GM13977 (cell line): ENCODE data around the gene DAPK1.

ENCODE experiments used
- DNase-seq: peaks from one replicate; pipeline ENCODE4 v3.0.0; 2012; ENCODE audit warnings: low spot score
- in situ Hi-C: fragments of 300-500 bp; cut with MboI; formaldehyde crosslinking; loops from one replicate; pipeline ENCODE4 v1.12.0; 2022; ENCODE audit warnings: low sequenced_read_pairs, low pct_unique_long_range_greater_than_20kb, mixed read lengths, inconsistent platforms; ENCODE audit not compliant: unreplicated experiment
- TF ChIP-seq, protein P1 (sequence below): IDR thresholded peaks from 2 replicates; pipeline ENCODE4 v1.5.1; 2012; ENCODE audit warnings: mild to moderate bottlenecking, control low read depth; ENCODE audit not compliant: insufficient read depth; ENCODE audit errors: extremely low read depth, missing control alignments

Gene DAPK1

DNA sequence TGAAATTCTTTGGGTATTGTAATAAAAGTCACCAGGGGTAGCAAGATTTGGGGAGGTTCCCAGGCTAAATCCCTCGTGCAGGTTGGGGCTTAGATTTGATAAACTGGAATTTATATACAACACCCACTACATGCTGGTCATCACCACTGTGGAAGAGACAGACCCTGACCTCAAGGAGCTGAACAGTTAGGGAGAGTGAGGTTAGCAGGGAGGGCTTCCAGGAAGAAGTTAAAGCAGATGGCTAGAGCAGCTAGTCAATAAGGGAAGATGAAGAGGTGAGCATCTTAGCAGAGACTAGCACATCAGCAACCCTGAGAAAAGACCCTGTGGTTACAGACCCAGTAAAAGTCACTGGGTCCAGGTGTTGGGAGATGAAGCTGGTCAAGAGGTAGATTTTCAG is 234.7 kb downstream of the DAPK1 start:
- DNase-seq, result no peak
- in situ Hi-C loops, result no loop called here
- TF ChIP-seq, protein P1, sequence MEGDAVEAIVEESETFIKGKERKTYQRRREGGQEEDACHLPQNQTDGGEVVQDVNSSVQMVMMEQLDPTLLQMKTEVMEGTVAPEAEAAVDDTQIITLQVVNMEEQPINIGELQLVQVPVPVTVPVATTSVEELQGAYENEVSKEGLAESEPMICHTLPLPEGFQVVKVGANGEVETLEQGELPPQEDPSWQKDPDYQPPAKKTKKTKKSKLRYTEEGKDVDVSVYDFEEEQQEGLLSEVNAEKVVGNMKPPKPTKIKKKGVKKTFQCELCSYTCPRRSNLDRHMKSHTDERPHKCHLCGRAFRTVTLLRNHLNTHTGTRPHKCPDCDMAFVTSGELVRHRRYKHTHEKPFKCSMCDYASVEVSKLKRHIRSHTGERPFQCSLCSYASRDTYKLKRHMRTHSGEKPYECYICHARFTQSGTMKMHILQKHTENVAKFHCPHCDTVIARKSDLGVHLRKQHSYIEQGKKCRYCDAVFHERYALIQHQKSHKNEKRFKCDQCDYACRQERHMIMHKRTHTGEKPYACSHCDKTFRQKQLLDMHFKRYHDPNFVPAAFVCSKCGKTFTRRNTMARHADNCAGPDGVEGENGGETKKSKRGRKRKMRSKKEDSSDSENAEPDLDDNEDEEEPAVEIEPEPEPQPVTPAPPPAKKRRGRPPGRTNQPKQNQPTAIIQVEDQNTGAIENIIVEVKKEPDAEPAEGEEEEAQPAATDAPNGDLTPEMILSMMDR, result no peak

DNA sequence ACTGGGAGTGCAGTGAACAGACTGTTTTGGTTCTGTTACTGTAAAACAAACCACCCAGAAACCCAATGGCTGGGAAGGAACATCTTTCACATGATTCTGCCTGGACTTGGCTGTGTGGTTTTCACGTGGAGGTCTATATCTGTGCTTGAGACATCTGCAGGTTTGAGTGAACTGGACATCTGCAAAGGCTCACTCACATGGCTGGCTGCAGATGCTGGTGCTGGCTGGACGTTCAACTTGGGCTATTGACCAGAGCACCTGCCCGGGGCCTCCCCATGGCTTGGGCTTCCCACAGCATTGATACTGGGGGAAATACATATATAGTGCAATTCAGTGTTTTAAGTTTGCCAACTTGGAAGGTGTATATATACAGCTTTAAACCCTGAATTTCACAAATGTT is 235.1 kb downstream of the DAPK1 start:
- no peak for DNase-seq
- in situ Hi-C loops, result no loop called here
- TF ChIP-seq, protein P1, result no peak

DNA sequence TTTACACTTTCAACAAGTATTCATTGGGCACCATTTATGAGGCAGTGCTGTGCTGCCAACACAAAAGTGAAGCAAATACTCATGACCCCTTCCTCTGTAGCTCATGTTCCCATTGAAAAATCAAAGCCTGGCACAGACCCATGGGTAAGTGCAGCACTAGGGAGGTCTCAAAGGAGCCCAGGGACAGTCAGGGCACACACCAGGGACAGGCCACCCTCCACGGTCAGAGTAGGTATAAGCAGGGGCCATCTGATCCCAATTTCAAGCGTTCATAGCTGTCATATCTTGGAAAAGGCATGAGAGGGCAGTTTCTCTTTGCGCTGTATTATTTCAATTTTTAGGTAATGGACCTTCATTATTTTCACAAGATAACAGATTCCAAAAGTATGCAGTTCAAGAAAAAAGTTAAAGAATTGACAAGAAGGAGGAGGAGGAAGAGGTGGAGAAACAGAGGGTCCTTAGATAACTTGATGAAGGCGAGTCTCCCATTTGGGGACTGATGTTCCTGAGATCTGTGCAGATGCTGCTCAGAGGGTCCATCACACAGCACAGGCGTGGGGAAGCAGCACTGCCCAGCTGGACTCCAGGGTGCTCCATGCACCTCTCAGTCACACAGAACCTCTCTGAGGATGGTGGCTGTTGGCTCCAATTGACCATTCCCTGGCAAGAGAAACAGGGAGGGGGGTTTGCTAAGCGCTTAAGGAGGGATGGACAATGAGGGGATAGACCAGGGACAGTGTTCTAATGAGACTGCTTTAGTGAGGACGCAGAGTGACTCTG is 235.8 kb downstream of the DAPK1 start:
- DNase-seq, result no peak
- TF ChIP-seq, protein P1, result no peak
- in situ Hi-C loops, result no loop called here

DNA sequence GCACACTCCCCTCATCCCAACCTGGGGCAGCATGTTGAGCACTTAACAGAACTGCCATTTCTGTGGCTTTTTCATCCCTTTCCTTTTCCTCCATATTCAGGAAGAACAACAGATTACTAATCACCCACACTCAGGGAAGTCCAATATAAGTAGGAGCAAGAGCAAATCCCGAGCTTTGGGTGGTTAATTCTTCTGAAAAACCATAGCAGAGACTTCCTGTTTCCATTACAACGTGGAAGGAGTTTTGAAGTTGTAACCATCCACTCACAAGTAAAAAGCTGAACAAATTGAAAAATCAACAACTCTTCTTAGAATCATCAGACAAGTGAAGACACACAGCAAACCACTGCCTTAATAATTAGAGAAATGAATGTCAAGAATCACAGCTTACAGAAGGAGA is 236.4 kb downstream of the DAPK1 start:
- TF ChIP-seq, protein P1, result no peak
- in situ Hi-C loops, result no loop called here

DNA sequence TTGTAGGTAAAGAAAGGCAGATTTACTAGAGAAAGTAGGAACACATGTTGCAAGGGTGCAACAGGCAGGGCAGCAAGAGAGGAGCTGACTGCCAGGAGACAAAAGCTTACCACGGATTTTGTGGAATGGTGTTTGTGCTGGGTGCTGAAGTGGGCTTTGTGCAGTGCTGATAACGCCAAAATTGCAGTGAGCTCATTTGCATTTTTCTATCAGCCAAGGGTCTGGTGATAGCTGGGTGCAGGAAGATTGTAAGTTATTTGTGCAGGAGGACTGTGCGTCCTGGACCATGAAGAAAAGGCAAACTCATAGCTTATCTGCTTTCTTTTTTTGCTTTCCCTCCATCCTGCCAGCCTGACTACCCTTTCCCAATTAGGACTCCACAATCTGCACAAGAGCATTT is 241.9 kb downstream of the DAPK1 start:
- DNase-seq, result no peak
- TF ChIP-seq, protein P1, result no peak
- in situ Hi-C loops, result no loop called here

More for the DNA sequence above, 236.4 kb downstream of the DAPK1 start:
- no peak for DNase-seq

DNA sequence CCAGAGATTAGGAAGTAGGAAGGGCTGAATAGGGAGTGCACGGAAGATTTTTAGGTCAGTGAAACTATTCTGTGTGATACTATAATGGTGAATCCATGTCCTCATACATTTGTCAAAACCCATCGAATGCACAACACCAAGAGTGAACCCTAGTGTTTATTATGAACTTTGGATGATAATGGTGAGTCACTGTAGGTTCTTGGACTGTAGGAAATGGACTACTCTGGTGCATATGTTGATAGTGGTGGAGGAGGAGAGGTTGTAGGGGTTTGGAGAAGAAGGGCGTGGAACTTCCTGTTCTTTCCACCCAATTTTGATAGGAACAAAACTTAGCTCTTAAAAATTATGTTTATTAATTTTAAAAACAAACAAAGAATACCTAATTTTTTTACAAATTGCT is 242.5 kb downstream of the DAPK1 start:
- in situ Hi-C loops, result no loop called here
- TF ChIP-seq, protein P1, result no peak
- no peak for DNase-seq
